Measurements from ENCODE around the gene LETMD1.

- TF ChIP-seq CTCF (IDR thresholded peaks at IDR 0.05) (no peak), POLR2A (IDR thresholded peaks at IDR 0.05) (no peak)
Measured at GRCh38 chr12:51049525-51049924, 1.4 kb downstream of the LETMD1 start.

Data from right lobe of liver (tissue), 4 donors.